SK-N-MC (cell line): ENCODE data around the gene BACE2.

ENCODE experiments used
- EZH2 ChIP-seq: fragments of 200-600 bp; sonication (generic); IDR thresholded peaks from one replicate; pipeline ENCODE4 v1.6.1; 2017; ENCODE audit warnings: antibody characterized with exemption
- POLR2AphosphoS5 ChIP-seq: IDR thresholded peaks from 2 replicates; pipeline ENCODE4 v1.6.1; 2012; ENCODE audit warnings: mild to moderate bottlenecking, low read depth, low read length, borderline replicate concordance

DNA sequence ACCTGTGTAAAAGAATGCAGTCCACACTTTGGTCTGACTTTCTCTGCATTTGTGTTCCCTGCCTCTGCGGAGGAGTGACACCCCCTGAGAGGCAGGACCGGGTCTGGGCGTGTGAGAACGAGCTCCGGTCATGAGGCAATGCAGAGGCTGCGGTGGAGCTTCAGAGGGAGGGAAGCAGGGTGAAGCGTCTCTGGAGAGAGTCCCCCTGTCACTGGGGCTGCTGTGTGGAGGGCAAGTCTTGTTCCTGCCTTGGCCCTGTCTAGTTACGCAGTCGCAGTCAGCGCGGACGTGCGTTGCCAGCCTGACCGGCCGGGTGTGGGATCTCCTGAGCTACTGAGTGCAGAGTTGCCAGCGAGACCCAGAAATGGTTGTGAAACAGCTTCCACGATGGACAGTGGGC is 48.5 kb downstream of the BACE2 start:
- TF ChIP-seq POLR2AphosphoS5 (no peak), EZH2 (no peak)
